ENCODE data around the gene KCTD1.

Gene KCTD1

GRCh38 chr18:26548415-26549262 is at the start of gene KCTD1:
Gene KCTD1 (minus strand): TSS chr18:26548553. CDS start chr18:26548536, 17 bp downstream.
- DNase-seq, result peak in 1 of 2 experiments; percentile 25

- DNase-seq, result no peak
Observed at GRCh38 chr18:26593365-26594320, 45.3 kb upstream of the KCTD1 start.

GRCh38 chr18:26584745-26585144 is 36.4 kb upstream of the KCTD1 start:
- DNase-seq, result no peak

GRCh38 chr18:26579941-26580618 is 31.7 kb upstream of the KCTD1 start:
- DNase-seq, result no peak

GRCh38 chr18:26575865-26576217 is 27.5 kb upstream of the KCTD1 start:
- no peak for DNase-seq

GRCh38 chr18:26574958-26575864 is 26.9 kb upstream of the KCTD1 start:
- DNase-seq, result no peak

- no peak for DNase-seq
Observed at GRCh38 chr18:26568926-26569665, 20.7 kb upstream of the KCTD1 start.

GRCh38 chr18:26568513-26568912 is 20.2 kb upstream of the KCTD1 start:
- no peak for DNase-seq

- DNase-seq, result no peak
Observed at GRCh38 chr18:26566874-26567555, 18.7 kb upstream of the KCTD1 start.

- DNase-seq, result no peak
Observed at GRCh38 chr18:26565514-26565913, 17.2 kb upstream of the KCTD1 start.

- no peak for DNase-seq
Observed at GRCh38 chr18:26563024-26563423, 14.7 kb upstream of the KCTD1 start.

GRCh38 chr18:26562568-26562967 is 14.2 kb upstream of the KCTD1 start:
- no peak for DNase-seq

GRCh38 chr18:26561769-26562168 is 13.4 kb upstream of the KCTD1 start:
- DNase-seq, result no peak

GRCh38 chr18:26556573-26556972 is 8.2 kb upstream of the KCTD1 start:
- DNase-seq, result no peak

GRCh38 chr18:26555804-26556553 is 7.6 kb upstream of the KCTD1 start:
- DNase-seq, result no peak

- DNase-seq, result no peak
Observed at GRCh38 chr18:26553943-26554342, 5.6 kb upstream of the KCTD1 start.

- no peak for DNase-seq
Observed at GRCh38 chr18:26551695-26552081, 3.3 kb upstream of the KCTD1 start.

GRCh38 chr18:26550998-26551694 is 2.8 kb upstream of the KCTD1 start:
- DNase-seq, result no peak
